Nephron progenitor cell (in vitro differentiated cells): ENCODE results near the gene MAN1B1.

Experiments used
- DNase-seq: peaks from one replicate; pipeline ENCODE4 v3.0.0; 2021
- H3K27ac Mint-ChIP-seq: 2 replicates; pipeline ENCODE4 v1.8.0; 2021; ENCODE audit warnings: mild to moderate bottlenecking, moderate library complexity, mixed read lengths
- H3K27me3 Mint-ChIP-seq: 2 replicates; pipeline ENCODE4 v1.8.0; 2021; ENCODE audit warnings: mild to moderate bottlenecking, low read depth, mixed read lengths; ENCODE audit not compliant: poor library complexity
- H3K36me3 Mint-ChIP-seq: 2 replicates; pipeline ENCODE4 v1.8.0; 2021; ENCODE audit warnings: low read depth, mixed read lengths
- H3K4me1 Mint-ChIP-seq: 2 replicates; pipeline ENCODE4 v1.8.0; 2021; ENCODE audit warnings: mixed read lengths
- H3K4me3 Mint-ChIP-seq: 2 replicates; pipeline ENCODE4 v1.8.0; 2021; ENCODE audit warnings: mild to moderate bottlenecking, moderate library complexity, mixed read lengths
- H3K9me3 Mint-ChIP-seq: 2 replicates; pipeline ENCODE4 v1.8.0; 2021; ENCODE audit warnings: mild to moderate bottlenecking, moderate library complexity, mixed read lengths
- CTCF ChIP-seq: fragments of 200-600 bp; sonication (generic); IDR thresholded peaks from 2 replicates; pipeline ENCODE4 v1.5.0; 2021; ENCODE audit warnings: antibody characterized with exemption

The MAN1B1 gene

GRCh38 chr9:137141976-137142936 is 55.5 kb downstream of the MAN1B1 start:
- no peak overlapping the region for H3K27ac Mint-ChIP-seq
- H3K27me3 Mint-ChIP-seq = peaks cover 88% of the 10 kb centered on the region
- no peak for DNase-seq
- no peak for TF ChIP-seq CTCF
- H3K36me3 Mint-ChIP-seq = no peaks in the 10 kb centered on the region
- no peak overlapping the region for H3K4me3 Mint-ChIP-seq
- no peaks in the 10 kb centered on the region for H3K9me3 Mint-ChIP-seq
- no peaks in the 10 kb centered on the region for H3K4me1 Mint-ChIP-seq

- H3K27me3 Mint-ChIP-seq = peaks cover 83% of the 10 kb centered on the region
Observed at GRCh38 chr9:137143459-137143858, 56.7 kb downstream of the MAN1B1 start.

GRCh38 chr9:137145731-137146526 is 59.1 kb downstream of the MAN1B1 start:
- no peak for DNase-seq
- Mint-ChIP-seq H3K4me1 (no peaks in the 10 kb centered on the region), H3K27ac (no peak overlapping the region), H3K36me3 (no peaks in the 10 kb centered on the region), H3K27me3 (peaks cover 81% of the 10 kb centered on the region), H3K9me3 (peaks cover 8% of the 10 kb centered on the region), H3K4me3 (no peak overlapping the region)
- TF ChIP-seq CTCF = no peak

More at GRCh38 chr9:137143459-137143858, 56.7 kb downstream of the MAN1B1 start:
- no peaks in the 10 kb centered on the region for H3K4me1 Mint-ChIP-seq
- no peak for TF ChIP-seq CTCF
- no peak overlapping the region for H3K4me3 Mint-ChIP-seq
- DNase-seq = no peak
- H3K27ac Mint-ChIP-seq = no peak overlapping the region
- no peaks in the 10 kb centered on the region for H3K36me3 Mint-ChIP-seq
- H3K9me3 Mint-ChIP-seq = no peaks in the 10 kb centered on the region

- Mint-ChIP-seq H3K4me3 (no peak overlapping the region), H3K36me3 (no peaks in the 10 kb centered on the region), H3K27ac (no peak overlapping the region), H3K9me3 (peaks cover 12% of the 10 kb centered on the region), H3K27me3 (peaks cover 75% of the 10 kb centered on the region), H3K4me1 (no peaks in the 10 kb centered on the region)
- TF ChIP-seq CTCF = no peak
- DNase-seq = no peak
Observed at GRCh38 chr9:137146527-137146918, 59.7 kb downstream of the MAN1B1 start.

GRCh38 chr9:137147091-137147792 is 60.5 kb downstream of the MAN1B1 start:
- H3K27me3 Mint-ChIP-seq = peaks cover 68% of the 10 kb centered on the region

More at GRCh38 chr9:137147091-137147792, 60.5 kb downstream of the MAN1B1 start:
- Mint-ChIP-seq H3K4me3 (no peak overlapping the region), H3K27ac (no peak overlapping the region), H3K36me3 (no peaks in the 10 kb centered on the region), H3K9me3 (peaks cover 16% of the 10 kb centered on the region), H3K4me1 (no peaks in the 10 kb centered on the region)
- TF ChIP-seq CTCF = no peak
- DNase-seq = no peak
